Astrocyte (in vitro differentiated cells and primary cell): ENCODE data around the gene SAMD5.

Source experiments
- EZH2 ChIP-seq: IDR thresholded peaks from 2 replicates; pipeline ENCODE4 v1.6.1; 2012; ENCODE audit warnings: mild to moderate bottlenecking, low read length, inconsistent platforms; ENCODE audit not compliant: insufficient read depth
- TF ChIP-seq, protein P1 (sequence below): IDR thresholded peaks from 2 replicates; pipeline ENCODE4 v1.5.1; 2011; ENCODE audit warnings: low read depth, mild to moderate bottlenecking, inconsistent platforms, low read length, moderate library complexity; ENCODE audit not compliant: insufficient read depth

DNA sequence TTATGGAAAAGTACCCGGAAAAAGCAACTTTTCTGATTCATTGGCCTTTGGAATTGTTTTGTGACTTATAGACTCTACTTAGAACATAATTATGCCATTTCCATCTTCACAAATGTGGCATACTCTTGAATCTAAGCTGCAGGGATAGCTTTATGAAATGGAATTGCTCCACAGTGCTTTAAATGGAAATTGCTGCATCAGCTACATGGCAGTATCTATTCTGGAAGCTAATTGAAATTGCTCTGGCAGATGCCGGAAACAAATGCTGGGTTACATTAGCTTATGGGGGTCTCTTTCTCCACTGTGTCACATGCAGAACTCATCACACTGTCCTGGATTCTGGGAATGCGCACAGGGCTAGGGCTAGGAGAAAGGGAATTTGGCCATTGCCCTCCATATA, 108.9 kb downstream of the SAMD5 start:
- TF ChIP-seq, protein P1, sequence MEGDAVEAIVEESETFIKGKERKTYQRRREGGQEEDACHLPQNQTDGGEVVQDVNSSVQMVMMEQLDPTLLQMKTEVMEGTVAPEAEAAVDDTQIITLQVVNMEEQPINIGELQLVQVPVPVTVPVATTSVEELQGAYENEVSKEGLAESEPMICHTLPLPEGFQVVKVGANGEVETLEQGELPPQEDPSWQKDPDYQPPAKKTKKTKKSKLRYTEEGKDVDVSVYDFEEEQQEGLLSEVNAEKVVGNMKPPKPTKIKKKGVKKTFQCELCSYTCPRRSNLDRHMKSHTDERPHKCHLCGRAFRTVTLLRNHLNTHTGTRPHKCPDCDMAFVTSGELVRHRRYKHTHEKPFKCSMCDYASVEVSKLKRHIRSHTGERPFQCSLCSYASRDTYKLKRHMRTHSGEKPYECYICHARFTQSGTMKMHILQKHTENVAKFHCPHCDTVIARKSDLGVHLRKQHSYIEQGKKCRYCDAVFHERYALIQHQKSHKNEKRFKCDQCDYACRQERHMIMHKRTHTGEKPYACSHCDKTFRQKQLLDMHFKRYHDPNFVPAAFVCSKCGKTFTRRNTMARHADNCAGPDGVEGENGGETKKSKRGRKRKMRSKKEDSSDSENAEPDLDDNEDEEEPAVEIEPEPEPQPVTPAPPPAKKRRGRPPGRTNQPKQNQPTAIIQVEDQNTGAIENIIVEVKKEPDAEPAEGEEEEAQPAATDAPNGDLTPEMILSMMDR: no peak
- TF ChIP-seq EZH2: no peak
